Measurements from ENCODE around the gene LRRC61.

The LRRC61 gene

GRCh38 chr7:150357771-150358427 lies 34.7 kb downstream of the LRRC61 start:
- no peak overlapping the region for H3K4me3 ChIP-seq (ENCODE audit: low read length)
- no peak for TF ChIP-seq CTCF (IDR thresholded peaks at IDR 0.05; ENCODE audit: insufficient read depth, low read depth, low read length, missing control alignments)
- peak; percentile 30 for DNase-seq (ENCODE audit: low read depth)

GRCh38 chr7:150358433-150358832 lies 35.3 kb downstream of the LRRC61 start:
- no peak overlapping the region for H3K4me3 ChIP-seq (ENCODE audit: low read length)
- TF ChIP-seq CTCF (IDR thresholded peaks at IDR 0.05; ENCODE audit: insufficient read depth, low read depth, low read length, missing control alignments) = no peak
- no peak for DNase-seq (ENCODE audit: low read depth)

GRCh38 chr7:150358988-150359621 lies 36.0 kb downstream of the LRRC61 start:
- DNase-seq (ENCODE audit: low read depth) = no peak
- no peak overlapping the region for H3K4me3 ChIP-seq (ENCODE audit: low read length)
- TF ChIP-seq CTCF (IDR thresholded peaks at IDR 0.05; ENCODE audit: insufficient read depth, low read depth, low read length, missing control alignments) = no peak

- TF ChIP-seq CTCF (IDR thresholded peaks at IDR 0.05; ENCODE audit: insufficient read depth, low read depth, low read length, missing control alignments) = no peak
- H3K4me3 ChIP-seq (ENCODE audit: low read length) = no peak overlapping the region
Measured at GRCh38 chr7:150359622-150360362, 36.6 kb downstream of the LRRC61 start.

GRCh38 chr7:150360363-150361058 lies 37.4 kb downstream of the LRRC61 start:
- TF ChIP-seq CTCF (IDR thresholded peaks at IDR 0.05; ENCODE audit: insufficient read depth, low read depth, low read length, missing control alignments) = no peak
- no peak overlapping the region for H3K4me3 ChIP-seq (ENCODE audit: low read length)
- no peak for DNase-seq (ENCODE audit: low read depth)

More at GRCh38 chr7:150359622-150360362, 36.6 kb downstream of the LRRC61 start:
- DNase-seq (ENCODE audit: low read depth) = no peak

GRCh38 chr7:150361402-150361801 lies 38.2 kb downstream of the LRRC61 start:
- no peak for DNase-seq (ENCODE audit: low read depth)
- no peak for TF ChIP-seq CTCF (IDR thresholded peaks at IDR 0.05; ENCODE audit: insufficient read depth, low read depth, low read length, missing control alignments)
- H3K4me3 ChIP-seq (ENCODE audit: low read length) = no peak overlapping the region

All from epithelial cell of esophagus (primary cell).